ENCODE data around the gene NACA2.

DNA sequence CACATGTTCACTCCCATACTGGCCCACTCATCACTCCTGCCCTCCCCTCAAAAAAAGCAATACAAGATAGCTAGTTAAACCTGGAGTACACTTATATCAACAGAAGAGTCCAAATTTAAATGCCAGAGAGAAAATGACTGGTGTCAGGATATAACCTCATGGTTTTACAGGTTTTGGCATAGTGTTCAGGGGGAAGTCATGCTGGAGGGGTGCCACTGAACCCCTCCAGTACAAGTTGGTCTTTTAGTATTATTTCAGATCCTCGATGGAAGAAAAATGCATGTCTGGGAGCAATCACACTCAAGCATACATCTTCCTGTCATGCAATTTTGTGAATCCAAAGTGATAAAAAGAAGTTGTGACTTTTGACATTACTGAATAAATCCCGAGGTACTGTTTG is 10.5 kb downstream of the NACA2 start:
- TF ChIP-seq, protein P1, sequence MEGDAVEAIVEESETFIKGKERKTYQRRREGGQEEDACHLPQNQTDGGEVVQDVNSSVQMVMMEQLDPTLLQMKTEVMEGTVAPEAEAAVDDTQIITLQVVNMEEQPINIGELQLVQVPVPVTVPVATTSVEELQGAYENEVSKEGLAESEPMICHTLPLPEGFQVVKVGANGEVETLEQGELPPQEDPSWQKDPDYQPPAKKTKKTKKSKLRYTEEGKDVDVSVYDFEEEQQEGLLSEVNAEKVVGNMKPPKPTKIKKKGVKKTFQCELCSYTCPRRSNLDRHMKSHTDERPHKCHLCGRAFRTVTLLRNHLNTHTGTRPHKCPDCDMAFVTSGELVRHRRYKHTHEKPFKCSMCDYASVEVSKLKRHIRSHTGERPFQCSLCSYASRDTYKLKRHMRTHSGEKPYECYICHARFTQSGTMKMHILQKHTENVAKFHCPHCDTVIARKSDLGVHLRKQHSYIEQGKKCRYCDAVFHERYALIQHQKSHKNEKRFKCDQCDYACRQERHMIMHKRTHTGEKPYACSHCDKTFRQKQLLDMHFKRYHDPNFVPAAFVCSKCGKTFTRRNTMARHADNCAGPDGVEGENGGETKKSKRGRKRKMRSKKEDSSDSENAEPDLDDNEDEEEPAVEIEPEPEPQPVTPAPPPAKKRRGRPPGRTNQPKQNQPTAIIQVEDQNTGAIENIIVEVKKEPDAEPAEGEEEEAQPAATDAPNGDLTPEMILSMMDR (IDR thresholded peaks at IDR 0.05) = no peak
- TF ChIP-seq POLR2A (IDR thresholded peaks at IDR 0.05) = no peak
